Stimulated activated CD4-positive, alpha-beta T cell treated with anti-CD3 and anti-CD28 coated beads, Interleukin-4, amount 100 ng/mL, for 4 hours (primary cell): ENCODE results near the gene TFB1M.
"Not testable (repeated sequence)": the region's sequence is repeated elsewhere in the genome, so short reads cannot be mapped to it uniquely, and the experiment has no call there.

ENCODE experiments used
- DNase-seq, 2 experiments: peaks; one replicate each; pipeline ENCODE4 v3.0.0-alpha.2; 2020

TFB1M gene

DNA sequence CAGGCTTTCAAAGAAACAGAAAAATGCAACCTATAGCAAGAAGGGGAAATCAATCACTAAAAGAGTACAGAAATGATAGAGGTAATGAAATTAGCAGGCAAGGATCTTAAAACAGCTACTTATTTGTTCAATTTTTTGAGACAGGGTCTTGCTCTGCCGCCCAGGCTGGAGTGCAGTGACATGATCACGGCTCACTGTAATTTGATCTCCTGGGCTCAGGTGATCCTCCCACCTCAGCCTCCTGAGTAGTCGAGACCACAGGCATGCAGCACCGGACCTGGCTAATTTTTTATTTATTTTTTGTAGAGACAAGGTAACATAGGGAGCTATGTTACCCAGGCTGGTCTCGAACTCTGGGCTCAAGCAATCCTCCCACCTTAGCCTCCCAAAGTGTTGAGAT lies 21.6 kb downstream of the TFB1M start:
- no peak for DNase-seq

DNA sequence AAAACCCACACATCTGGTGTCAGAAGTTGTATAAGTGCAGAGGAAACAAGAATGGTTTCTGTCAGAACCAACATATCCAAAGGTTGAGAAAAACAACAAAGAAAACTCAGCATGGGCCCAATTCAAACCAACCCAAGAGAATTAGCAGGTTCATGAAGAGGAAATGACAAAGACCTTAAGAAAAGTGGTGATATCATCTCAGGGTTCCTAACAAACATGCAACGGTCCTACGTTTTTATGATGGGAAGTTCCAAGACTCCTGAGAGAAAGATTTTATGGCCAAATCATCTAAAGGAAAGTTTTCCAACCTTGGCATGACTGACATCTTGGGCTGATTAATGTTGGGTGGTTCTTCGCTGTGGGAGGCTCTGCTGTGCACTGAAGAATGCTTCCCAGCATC lies 23.0 kb downstream of the TFB1M start:
- DNase-seq = no peak

DNA sequence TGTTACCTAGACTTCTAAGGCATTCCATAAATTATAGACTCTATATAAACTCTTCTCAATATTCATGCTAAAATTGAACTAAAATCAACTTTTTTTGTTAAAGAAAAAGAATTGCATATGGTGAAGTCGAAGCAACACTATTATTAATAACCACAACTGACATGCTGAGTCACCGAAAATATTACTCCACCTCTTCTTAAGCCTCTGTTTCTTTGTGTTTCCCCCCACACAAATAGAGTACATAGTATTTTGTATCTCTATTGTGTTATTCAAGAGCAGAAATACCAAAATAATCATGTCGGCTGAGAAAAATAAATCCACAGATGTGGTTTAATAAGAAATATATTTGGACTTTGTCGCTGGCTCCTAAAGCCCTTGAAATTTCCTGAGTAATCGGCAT lies 23.8 kb downstream of the TFB1M start:
- DNase-seq = no peak

DNA sequence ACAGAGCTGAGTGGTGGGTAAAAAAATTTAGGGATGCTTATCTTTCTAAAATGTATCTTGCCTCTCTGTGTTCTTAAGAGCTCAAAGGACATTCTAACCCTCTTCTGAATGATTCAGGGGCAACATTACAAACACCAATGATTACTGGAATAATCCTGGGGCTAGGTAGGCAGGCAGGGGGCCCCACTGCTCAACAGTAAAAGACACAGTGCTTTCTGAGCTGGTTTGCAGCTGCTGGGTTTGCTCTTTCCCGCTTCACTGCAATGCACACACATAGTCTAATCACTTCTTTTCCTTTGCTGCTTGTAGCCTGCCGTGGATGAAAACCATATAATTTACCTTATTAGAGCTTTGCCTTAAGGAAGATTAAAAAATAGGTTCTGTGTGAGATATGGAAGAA lies 26.5 kb downstream of the TFB1M start:
- no peak for DNase-seq

DNA sequence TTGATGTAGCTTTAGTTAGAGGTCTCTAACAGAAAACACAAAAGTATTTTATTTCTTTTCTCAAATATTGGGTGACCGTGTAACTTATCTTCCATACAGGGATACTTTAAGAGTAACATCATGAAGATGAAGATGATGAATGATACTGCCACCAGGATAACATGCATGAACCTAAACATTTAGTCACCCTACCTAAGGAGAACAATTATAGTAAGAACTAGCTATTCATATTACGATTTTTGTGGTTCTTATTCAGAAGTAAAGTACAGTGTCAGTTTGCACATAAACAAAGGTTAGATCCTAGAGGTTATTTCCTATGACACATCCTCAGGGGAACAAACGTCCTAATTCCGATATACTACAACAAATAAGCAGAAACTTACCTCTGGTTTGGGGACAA lies 29.5 kb downstream of the TFB1M start:
- DNase-seq = no peak

DNA sequence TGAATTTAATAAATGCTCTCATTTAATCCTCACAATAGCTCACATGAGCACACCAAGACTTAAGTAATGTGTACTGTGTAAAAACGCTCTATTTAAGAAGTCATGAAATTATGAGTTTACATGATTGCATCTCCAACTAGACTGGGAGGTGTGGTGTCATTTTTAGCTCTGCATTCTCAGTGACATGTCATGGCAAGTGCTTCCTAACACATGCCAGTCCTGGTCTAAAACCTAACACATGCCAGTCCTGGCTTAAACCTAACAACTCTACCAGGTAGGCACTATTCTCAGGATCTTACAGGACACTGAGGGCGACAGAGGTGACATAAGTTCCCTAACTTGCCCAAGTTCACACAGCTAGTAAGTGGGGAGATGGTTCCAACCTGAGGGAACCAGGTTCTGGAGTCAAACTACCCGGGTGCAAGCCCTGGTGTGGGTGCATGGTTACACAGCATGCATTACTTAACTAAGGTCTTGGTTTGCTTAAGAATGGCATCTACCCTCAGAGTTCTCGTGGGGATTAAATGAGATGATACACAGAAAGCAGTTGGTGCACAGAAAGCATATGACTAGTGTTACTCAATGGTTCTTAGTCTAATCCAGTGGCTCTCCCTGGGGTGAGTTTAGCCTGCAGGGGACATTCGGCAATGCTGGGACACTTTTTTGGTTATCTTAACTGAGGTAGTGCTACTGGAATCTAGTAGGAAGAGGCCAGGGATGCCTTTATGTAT lies 35.8 kb downstream of the TFB1M start:
- DNase-seq = no peak

DNA sequence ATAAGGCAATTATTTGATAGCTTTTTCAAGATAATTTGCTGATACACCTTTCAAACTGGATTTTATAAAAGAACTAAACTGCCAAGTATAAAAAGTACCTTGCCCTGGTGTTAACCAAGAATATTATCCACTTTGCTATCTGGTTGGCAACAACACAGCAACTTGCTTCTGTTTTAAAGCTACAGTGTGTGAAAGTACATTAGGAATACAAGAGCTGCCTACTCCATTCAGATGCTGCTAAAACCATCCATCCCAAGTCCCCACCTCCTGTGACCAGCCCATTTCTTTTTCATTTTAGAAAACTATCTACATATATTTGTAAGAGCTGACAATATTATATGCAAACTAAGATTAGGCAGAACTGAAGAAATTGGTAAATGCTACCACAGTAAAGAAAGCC lies 37.6 kb downstream of the TFB1M start:
- DNase-seq = no peak

DNA sequence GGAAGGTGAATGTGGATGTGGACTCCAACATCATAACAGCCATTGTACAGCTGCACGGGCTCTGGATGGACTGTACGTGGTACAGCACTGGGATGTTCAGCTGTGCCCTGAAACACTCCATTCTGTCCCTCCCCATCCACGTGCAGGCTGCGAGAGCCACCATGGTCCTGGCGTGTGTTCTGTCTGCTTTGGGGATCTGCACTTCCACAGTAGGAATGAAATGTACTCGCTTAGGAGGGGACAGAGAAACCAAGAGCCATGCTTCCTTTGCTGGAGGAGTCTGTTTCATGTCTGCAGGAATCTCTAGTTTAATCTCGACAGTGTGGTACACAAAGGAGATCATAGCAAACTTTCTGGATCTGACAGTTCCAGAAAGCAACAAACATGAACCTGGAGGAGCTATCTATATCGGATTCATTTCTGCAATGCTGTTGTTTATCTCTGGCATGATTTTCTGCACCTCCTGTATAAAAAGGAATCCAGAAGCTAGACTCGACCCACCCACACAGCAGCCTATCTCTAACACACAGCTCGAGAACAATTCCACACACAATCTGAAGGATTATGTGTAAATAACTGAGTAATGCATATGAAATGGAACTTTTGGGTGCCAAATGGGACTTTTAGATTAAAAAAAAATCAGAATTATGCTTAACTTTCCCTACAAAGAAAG lies 38.3 kb downstream of the TFB1M start:
- DNase-seq = no peak

DNA sequence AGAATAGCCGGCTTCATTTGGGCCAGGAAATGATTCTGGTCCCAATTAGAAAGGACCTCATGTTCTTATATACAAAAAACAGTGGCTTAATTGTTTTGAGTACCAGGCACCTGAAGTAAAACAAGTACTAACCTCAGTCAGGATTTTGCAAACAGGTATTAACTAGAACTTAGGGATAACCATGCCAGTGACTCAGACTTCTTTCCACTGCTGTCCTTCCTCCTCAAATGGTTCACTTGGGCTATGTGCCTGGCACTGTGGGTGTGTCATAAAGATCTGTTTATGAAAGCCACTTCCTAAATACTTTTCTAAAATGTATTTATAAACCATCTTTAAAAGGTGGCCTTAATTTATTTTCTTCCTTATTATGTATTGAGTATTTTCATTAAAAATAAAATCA lies 39.8 kb downstream of the TFB1M start:
- no peak for DNase-seq

DNA sequence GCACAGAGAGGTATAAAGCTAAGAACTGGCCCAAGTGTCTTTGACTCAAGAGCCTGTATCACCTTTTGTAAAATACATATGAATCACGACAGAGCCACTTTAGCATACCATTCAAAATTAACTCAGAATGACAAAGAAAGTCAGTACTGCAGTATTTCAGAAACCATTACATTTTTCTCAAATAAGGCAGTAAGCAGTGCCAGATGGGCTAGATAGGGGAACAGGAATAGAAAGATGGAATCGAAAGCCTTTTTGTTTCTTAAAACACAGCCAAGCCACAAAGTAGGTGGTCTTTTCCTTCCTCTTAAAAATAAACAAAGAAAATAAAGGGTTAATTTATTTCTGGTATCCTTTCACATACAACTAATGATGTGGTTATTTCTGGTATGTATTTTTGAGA lies 40.2 kb downstream of the TFB1M start:
- DNase-seq = no peak

DNA sequence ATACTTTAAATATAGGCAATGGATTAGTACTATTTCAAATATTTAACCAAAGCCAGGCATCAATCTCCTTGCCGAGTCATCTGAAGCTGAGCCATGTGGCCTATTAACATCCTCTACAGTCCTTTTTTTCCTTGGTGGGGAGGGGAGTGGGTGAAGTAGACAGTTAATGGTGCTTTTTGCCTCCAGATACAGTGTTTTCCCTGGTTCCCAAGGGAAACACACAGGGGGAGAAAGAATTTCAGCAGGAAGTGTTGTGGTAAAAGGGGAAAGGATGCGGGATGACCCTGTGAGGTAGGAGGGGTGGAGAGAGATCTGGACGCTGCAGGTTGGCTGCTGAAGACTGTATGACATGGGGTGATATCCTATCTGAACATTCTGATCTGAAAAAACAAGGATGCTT lies 40.9 kb downstream of the TFB1M start:
- DNase-seq = no peak

DNA sequence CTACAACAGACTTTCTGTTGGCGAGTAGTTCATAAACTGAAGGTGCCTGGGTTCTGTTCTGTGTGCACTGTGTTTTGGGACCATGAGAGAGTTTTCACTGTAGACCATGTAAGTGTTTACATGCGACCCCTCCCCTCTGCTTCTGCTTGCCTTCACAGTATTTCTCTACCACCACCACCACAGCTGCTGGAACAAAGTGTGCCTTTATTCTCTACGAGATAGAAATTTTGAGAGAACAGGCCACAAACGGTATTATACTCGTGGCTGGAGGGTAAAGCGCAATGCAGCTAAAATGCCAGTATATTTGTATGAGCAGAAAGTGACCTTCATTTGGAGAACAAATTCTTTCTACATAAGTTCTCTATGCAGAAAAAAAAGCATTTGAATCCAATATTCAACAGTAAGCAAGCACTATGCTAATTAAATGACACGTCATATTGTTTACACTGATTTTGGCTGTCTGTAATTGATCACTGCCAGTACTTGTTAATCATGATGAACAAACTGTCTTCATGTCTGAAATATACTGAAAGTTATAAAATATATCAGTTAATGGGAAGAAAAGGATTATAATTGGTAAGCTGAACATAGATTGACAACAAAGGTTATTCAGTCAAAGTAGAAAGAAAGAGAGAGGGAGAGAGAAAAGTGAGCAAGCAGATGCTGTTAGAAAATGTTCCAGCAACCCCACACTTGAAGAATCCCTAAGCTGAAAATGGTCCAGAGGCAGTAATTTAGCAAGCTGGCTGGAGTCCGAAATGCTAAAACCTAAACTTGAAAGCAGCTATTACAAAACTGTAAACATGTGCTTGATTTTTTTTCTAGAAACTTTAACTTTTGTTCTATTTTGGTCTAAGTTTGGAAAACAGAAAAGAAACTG lies 41.7 kb downstream of the TFB1M start:
- no peak for DNase-seq

DNA sequence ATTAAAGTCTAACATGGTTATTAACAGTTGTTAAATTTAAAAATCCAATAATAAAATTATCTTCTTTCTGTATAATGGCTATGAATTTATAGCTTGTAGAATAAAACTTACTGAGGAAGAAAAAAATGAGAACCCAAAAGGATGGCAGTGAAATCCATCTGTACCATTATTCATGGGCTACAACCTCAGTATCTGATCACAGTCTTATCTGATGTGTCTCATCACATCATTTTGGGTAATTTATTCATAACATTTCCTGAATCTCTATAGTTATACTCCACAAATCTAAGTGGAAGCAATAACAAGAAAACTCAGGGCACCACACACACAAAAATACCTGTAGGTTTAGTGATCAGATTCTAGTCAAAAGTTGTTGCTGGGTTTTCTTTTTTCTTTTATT lies 43.1 kb downstream of the TFB1M start:
- no peak for DNase-seq

DNA sequence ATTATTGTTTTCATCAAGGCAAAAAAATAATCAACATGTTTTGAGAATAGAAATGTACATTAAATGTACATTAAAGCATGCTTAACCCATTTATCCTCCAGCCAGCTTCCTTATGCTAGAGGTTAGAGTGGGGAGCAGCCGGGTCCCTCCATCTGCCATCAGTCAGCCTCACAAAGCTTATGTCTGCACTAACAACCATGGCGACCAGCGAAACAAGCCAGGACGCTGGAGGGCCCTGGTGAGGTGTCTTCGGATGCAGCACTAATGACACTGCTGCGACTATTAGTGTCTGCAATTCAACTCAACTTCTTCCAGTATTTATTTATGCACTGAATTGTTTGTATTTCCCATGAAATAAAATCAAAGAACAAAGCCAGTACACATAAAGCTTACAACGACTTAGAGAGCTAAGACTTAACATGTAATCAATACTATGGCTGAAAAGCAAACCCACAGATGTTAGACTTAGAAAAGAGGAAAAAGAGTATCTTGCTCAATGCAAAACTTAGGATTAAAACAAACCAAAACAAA lies 43.7 kb downstream of the TFB1M start:
- DNase-seq = no peak

DNA sequence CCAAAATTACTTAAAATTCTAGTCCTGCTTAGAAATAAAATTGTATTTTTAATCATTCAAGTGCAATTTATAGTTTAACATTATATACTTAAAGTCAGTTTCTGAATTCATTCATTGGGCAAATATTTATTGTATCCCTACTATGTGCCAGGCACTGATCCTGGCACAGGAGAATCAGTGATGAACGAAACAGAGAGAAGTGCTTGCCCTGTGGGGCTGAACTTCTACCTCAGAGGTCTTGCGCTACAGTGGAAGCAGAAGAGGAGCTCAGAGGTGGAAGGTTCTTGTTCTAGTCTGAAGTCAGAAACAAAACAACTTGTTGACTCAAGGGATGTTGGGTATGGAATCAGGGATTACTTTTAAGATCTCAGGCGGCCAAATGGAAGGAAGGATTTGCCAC lies 44.5 kb downstream of the TFB1M start:
- no peak for DNase-seq

DNA sequence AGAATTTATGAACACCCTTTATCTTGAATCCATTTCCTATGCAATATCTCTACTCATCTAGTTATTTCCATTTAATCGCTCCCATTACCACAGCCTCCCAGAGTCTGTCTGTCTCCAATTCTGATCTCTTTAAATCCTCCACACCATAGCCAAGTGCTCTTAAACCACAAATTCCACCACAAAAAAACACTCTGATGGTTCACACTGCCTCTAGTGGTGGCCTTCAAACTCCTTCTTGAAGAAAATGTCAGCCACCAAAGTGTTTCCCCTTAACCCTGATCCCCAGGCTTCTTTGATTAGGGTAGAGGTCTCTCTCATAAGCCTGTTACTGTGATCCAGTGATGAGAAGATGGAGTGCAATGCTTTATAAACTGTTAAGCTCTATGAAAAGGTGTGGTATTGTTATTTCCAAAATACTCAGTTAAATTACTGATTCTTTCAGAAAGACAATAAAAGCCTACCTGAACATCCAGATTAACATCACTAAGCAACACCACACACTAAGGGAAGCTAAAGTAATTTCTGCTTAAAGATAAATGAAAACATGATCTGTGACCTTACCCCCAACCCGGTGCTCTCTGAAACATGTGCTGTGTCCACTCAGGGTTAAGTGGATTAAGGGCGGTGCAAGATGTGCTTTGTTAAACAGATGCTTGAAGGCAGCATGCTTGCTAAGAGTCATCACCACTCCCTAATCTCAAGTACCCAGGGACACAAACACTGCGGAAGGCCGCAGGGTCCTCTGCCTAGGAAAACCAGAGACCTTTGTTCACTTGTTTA lies 46.0 kb downstream of the TFB1M start:
- DNase-seq = not testable (repeated sequence)

DNA sequence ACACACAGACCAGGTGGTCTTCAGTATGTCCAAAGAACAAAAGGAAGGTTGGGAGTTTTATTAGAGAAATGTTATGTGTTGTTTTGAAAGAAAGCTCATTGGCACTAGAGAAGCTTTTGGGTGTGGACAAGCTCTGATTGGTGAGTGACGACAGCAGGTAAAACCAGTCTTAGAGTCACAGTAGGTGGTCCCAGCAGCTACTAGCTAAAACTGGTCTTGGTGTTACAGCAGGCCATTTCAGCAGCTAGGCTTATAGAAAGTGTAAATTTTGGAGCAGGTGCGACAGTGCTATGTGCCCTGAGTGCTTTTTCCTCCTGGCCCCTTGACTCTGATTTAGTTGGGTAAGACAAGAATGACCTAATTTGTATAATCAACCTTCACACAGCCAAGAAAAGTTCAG lies 46.9 kb downstream of the TFB1M start:
- DNase-seq = no peak

DNA sequence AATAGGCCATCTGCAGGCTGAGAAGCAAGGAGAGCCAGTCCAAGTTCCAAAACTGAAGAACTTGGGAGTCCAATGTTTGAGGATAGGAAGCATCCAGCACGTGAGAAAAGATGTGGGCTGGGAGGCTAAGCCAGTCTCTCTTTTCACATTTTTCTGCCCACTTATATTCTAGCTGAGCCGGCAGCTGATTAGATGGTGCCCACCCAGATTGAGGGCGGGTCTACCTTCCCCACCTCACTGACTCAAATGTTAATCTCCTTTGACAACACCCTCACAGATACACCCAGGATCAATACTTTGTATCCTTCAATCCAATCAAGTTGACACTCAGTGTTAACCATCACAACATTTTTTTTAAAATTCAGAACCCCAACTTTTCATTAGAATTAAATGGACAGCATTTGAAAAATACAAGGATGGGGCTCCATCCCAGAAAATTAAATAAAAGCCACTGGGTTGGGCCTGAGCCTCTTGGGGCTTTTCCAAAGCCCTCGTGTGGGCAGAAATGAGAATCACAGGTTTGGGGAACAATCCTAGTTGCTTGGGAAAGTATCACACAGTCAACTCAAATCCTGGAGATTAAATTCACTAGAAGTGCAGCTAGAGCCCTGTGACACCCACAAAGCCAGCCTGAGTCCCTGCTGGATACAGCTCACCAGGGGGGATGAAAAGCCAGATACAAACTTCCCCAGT lies 48.3 kb downstream of the TFB1M start:
- DNase-seq = no peak

DNA sequence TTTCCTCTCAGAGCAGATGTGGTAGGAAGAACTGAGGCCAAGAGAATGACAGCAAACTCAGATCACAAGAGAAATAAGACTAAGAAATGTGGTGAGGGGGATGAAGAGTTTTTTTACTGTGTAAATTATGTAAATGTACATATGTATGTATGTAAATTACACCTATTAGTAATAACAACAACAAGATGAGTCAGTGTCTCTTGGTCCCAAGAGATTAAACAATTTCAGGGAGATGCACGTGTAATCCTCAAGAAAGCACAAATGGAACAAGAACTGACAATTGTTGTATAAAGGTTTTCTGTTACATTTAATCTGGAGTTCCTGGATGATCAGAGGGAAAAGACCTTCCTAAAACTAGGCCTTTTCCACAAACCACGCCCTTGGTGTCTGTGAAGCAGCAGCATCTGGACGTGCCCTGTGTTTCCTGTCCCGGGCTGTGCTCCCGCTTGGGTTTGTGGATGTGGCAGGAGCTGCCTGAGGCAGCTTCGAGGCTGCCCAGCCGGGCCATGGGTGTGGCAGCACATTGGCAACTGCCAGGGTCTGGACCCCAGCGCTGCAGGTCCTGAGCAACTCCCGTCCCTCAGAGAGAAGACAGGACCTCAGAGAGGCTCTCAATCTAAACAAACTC lies 49.5 kb downstream of the TFB1M start:
- DNase-seq = no peak

DNA sequence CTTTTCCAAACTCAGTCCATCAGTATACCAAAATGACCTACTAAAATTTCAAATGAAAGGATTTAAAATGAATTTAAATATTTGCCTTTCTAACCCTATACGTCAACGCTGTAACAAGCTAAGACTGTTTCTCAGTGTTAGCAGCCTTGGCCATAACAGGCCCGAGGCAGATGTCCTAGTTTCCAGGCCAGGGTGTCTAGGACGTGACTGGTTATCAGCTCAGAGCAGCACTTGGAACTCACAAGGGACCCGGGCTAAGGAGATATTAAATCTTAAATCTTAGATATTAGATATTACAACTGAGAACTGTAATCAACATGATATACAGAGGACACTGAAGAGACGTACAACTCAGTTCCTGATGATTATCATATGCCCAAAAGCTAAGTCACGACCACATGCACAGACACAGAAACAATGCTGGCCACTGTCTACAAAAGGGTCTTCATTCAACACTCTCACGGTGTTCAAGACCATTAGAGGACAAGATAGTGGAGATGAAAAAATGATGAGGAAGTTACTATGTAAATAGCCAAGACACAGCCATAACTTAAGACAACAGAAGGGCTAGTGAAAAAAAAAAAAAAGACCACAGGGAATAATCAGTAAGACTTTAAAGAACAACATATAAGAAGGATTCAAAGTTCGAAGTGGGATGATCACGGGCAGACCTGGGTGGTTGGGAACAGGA lies 50.8 kb downstream of the TFB1M start, which contains the start of gene CLDN20:
Gene CLDN20 (plus strand): TSS at position 641 of the 691 bp plus-strand sequence. CDS start 11,707 bp downstream, outside the sequence.
- no peak for DNase-seq

DNA sequence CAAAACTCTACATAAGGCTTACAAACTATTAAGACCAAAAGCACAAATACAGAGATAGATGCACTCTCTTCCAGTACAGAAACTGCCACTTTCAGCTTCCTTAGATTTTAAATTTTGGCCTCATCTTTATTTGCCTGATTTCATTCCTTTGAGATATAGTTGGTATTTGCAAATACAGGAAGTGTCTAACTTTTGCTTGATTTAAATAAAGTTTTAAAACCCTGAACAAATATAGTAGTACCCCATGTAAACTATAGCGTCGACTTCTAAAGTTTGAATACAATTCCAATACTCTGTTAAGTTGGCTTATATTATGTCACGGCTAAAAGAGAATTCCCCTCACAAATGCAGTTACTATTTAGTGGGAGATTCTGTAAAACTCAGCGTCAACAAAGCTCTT lies 51.6 kb downstream of the TFB1M start:
- no peak for DNase-seq
